ENCODE results near the gene EARS2.
"Not testable (repeated sequence)": the region's sequence is repeated elsewhere in the genome, so short reads cannot be mapped to it uniquely, and the experiment has no call there.

The EARS2 gene

GRCh38 chr16:23512168-23512695, 44.9 kb downstream of the EARS2 start:
- Histone ChIP-seq H3K4me3 (no peak overlapping the region), H3K9me3 (no peaks in the 10 kb centered on the region), H3K4me1 (peaks cover 0 to 21% (median 7%) of the 10 kb centered on the region in 4 donors), H3K27me3 (no peaks in the 10 kb centered on the region), H3K36me3 (peaks cover 0 to 10% (median 0%) of the 10 kb centered on the region in 3 donors), H3K27ac (no peak overlapping the region)
- no peak for DNase-seq
- TF ChIP-seq, protein P1, sequence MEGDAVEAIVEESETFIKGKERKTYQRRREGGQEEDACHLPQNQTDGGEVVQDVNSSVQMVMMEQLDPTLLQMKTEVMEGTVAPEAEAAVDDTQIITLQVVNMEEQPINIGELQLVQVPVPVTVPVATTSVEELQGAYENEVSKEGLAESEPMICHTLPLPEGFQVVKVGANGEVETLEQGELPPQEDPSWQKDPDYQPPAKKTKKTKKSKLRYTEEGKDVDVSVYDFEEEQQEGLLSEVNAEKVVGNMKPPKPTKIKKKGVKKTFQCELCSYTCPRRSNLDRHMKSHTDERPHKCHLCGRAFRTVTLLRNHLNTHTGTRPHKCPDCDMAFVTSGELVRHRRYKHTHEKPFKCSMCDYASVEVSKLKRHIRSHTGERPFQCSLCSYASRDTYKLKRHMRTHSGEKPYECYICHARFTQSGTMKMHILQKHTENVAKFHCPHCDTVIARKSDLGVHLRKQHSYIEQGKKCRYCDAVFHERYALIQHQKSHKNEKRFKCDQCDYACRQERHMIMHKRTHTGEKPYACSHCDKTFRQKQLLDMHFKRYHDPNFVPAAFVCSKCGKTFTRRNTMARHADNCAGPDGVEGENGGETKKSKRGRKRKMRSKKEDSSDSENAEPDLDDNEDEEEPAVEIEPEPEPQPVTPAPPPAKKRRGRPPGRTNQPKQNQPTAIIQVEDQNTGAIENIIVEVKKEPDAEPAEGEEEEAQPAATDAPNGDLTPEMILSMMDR (IDR thresholded peaks at IDR 0.05), result no peak
- intact Hi-C loops (cut with DNase I; ENCODE audit: low total_unique reads), result loop anchor here (5.0 kb wide), 1 partner anchor 45 kb away; the partner anchor contains the start of genes EARS2 and UBFD1

DNA sequence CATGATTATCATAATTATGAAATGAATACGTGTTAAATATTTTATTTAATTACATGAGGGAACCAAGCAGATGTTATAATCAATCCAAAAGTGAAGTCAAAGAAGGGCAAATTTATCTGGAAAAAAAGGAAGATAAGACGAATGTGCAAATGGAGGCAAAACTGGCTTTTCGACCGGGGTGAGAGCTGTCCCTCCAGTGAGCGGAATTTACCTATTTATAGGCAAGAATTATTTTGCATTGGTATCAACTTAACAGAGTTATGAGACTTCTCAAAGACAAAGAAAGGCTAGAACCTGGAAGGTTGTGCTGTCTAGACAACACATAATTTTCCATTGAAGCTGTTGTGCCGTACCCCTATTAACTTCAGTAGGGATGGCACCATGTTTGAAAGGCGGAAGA, 45.4 kb downstream of the EARS2 start:
- Histone ChIP-seq H3K27me3 (no peaks in the 10 kb centered on the region), H3K4me3 (no peak overlapping the region), H3K4me1 (peaks cover 0 to 26% (median 7%) of the 10 kb centered on the region in 4 donors), H3K36me3 (peaks cover 0 to 10% (median 0%) of the 10 kb centered on the region in 3 donors), H3K9me3 (no peaks in the 10 kb centered on the region), H3K27ac (no peak overlapping the region)
- DNase-seq, result no peak
- intact Hi-C loops (cut with DNase I; ENCODE audit: low total_unique reads), result loop anchor here (5.0 kb wide), 1 partner anchor 46 kb away; the partner anchor contains the start of genes EARS2 and UBFD1
- TF ChIP-seq, protein P1 (IDR thresholded peaks at IDR 0.05), result no peak

GRCh38 chr16:23510915-23511270, 46.3 kb downstream of the EARS2 start:
- Histone ChIP-seq H3K27ac (peak overlapping the region; percentile 78 to 91), H3K4me3 (peak overlapping the region; percentile 72 to 99), H3K36me3 (peaks cover 0 to 10% (median 0%) of the 10 kb centered on the region in 3 donors), H3K4me1 (peaks cover 0 to 34% (median 12%) of the 10 kb centered on the region in 4 donors)
- not testable (repeated sequence) for H3K27me3 ChIP-seq, H3K9me3 ChIP-seq, DNase-seq
- intact Hi-C loops (cut with DNase I; ENCODE audit: low total_unique reads), result loop anchor here (5.0 kb wide), 1 partner anchor 46 kb away; the partner anchor contains the start of genes EARS2 and UBFD1

GRCh38 chr16:23510164-23510914, 46.8 kb downstream of the EARS2 start, which contains the start of gene GGA2:
GGA2 (minus strand) TSS chr16:23510494; CDS start chr16:23510411, 83 bp downstream.
- H3K36me3 ChIP-seq, result peaks cover 0 to 9% (median 0%) of the 10 kb centered on the region in 3 donors
- H3K4me3 ChIP-seq, result peak within 1 kb of the TSS; percentile 72 to 99
- no peaks in the 10 kb centered on the region for H3K27me3 ChIP-seq
- H3K4me1 ChIP-seq, result peaks cover 0 to 38% (median 14%) of the 10 kb centered on the region in 4 donors
- DNase-seq, result peak; percentile 78 to 93
- H3K9me3 ChIP-seq, result no peaks in the 10 kb centered on the region
- peak within 1 kb of the TSS; percentile 78 to 91 for H3K27ac ChIP-seq
- TF ChIP-seq, protein P1 (IDR thresholded peaks at IDR 0.05), result no peak
- intact Hi-C loops (cut with DNase I; ENCODE audit: low total_unique reads), result loop anchor here (5.0 kb wide), 1 partner anchor 47 kb away; the partner anchor contains the start of genes EARS2 and UBFD1

- no peaks in the 10 kb centered on the region for H3K9me3 ChIP-seq
- peaks cover 0 to 43% (median 18%) of the 10 kb centered on the region in 4 donors for H3K4me1 ChIP-seq
- no peaks in the 10 kb centered on the region for H3K27me3 ChIP-seq
- TF ChIP-seq, protein P1 (IDR thresholded peaks at IDR 0.05), result no peak
- H3K27ac ChIP-seq, result peak overlapping the region; percentile 78 to 91
- DNase-seq, result no peak
- peaks cover 0 to 3% (median 0%) of the 10 kb centered on the region in 3 donors for H3K36me3 ChIP-seq
- H3K4me3 ChIP-seq, result peak overlapping the region; percentile 72 to 99
- intact Hi-C loops (cut with DNase I; ENCODE audit: low total_unique reads), result loop anchor here (5.0 kb wide), 2 partner anchors 48 to 57 kb away; partner anchors contain the start of genes COG7, EARS2 and UBFD1
These were observed 47.4 kb downstream of the EARS2 start for GRCh38 chr16:23509782-23510163.

DNA sequence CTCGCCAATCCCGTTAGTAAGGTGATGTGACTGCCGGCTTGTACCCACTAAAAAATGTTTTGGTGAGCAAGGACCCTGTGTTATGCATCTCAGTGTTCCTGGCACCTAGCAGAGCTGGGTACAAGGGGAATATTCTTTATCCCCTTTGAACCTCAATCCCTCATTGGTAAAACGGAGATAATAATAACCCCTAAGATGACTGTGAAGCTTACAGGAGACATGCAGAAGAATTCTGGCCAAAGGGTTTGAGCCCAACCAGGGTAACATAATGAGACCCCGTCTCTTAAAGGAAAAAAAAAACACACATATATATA, 47.8 kb downstream of the EARS2 start:
- no peak for DNase-seq
- H3K27me3 ChIP-seq, result no peaks in the 10 kb centered on the region
- intact Hi-C loops (cut with DNase I; ENCODE audit: low total_unique reads), result loop anchor here (5.0 kb wide), 1 partner anchor 57 kb away; the partner anchor contains the start of gene COG7
- H3K9me3 ChIP-seq, result no peaks in the 10 kb centered on the region
- peaks cover 0 to 47% (median 22%) of the 10 kb centered on the region in 4 donors for H3K4me1 ChIP-seq
- H3K36me3 ChIP-seq, result no peaks in the 10 kb centered on the region
- peak overlapping the region; percentile 72 to 99 for H3K4me3 ChIP-seq
- peak overlapping the region; percentile 78 to 91 for H3K27ac ChIP-seq
- TF ChIP-seq, protein P1 (IDR thresholded peaks at IDR 0.05), result no peak
